Stimulated activated CD8-positive, alpha-beta memory T cell treated with anti-CD3 and anti-CD28 coated beads, Interleukin-7, amount 100 ng/mL, for 24 hours (primary cell): Measurements from ENCODE around the gene HLA-B.
"Not testable (repeated sequence)": the region's sequence is repeated elsewhere in the genome, so short reads cannot be mapped to it uniquely, and the experiment has no call there.

Experiments
- DNase-seq: peaks from one replicate; pipeline ENCODE4 v3.0.0-alpha.2; 2020; ENCODE audit warnings: low read depth

HLA-B gene

GRCh38 chr6:31383149-31383548 is 26.2 kb upstream of the HLA-B start:
- no peak for DNase-seq

DNA sequence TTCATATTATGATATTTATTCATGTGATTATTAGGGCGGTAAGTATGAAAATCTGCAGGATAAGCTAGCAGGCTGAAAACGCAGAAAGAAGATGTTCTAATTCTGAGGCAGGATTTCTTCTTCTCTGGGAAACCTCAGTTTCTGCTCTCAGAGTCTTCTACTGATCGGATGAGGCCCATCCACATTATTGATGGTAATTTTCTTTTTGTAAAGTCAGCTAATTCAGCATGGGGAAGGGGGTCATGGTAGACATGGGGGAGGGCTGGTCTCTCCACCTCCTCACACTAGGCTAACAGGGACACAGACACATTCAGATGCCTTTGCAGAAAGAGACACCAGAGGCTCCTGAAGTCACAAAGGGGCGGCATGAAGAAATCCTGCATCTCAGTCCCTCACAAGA is 24.7 kb upstream of the HLA-B start:
- DNase-seq: no peak

DNA sequence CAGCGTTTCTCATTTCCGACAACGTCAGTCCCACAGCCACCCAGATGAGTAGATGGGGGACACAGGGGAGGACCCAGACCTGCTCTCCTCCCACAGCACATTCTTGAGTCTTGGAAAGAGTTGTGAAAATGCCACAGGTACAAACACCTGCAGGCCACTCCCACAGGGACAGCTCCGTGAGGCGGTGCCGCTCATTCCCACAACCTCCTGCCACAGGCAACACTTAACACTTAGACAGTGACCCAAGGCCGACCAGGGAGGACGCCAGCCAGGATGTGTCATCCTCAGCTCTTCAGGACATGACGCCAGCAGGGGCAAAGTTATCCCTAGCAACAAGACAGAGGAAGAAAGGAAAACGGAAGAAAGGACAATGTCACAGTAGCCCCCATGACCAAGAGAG is 22.9 kb upstream of the HLA-B start:
- DNase-seq: no peak

DNA sequence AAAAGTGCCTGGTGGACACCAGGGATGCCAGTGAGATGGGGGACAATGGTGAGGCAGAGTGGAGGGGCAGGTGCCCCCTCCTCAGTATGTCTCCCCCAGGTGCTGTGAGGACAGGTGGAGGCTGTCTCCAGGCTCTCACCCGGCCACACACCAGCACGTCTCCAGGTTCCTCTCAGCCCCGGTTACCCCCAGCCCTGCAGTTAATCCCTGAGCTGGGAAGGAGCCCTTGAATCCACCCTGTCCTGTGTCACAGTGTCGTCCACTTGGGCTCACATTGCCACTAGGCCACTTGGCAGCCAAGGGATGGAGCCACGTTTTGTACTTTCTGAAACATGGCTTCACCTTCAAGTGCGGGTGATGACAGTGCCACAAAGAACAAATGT is 21.7 kb upstream of the HLA-B start:
- DNase-seq: no peak

DNA sequence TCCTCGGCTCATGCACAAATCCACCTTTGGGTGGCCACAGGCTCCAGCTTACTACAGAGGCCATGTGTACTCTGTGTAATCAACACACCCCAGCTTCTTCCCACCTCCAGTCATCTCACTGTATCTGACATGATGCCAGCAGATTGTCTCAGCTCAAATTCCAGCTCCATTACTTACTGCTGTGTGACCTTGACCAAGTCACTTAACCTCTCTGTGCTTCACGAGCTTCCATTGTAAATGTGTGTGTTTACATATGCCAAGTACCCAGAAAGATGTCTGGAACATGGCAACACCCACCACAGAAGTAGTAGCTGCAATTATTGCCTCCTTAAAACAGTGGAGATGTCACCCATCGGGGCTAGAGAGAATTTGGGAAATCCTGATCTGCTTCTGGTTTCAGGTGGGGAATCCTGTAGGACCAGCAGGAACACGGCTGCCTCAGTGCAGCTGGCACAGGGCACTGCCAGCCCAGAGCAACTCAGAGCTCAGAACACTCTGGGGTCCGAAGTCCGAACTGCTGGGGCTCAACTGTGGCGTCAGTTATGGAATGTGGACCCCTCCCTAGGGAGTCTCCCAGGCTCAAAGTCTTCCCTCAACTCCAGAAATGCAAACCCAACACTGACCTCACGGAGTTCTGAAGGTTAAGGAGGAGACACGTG is 21.2 kb upstream of the HLA-B start:
- no peak for DNase-seq

DNA sequence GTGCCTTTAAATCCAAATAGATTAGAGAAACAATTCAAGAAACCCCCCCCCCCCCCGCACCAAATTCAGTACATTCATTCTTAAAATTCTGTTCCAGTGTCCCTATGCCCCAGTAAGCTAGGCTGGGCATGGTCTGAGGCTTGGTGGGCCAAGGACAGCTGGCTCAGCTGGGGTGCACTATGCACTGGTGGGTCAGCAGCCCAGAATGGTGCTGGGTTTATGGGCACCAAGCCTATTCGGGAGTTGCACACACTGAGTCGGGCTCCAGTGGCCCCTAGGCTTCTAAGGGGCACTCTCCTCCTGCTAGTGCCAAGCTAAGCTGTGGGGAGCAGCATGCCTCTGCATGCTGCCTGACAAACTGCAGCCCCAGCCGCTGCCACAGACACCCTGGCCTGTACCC is 20.1 kb upstream of the HLA-B start:
- DNase-seq: no peak

DNA sequence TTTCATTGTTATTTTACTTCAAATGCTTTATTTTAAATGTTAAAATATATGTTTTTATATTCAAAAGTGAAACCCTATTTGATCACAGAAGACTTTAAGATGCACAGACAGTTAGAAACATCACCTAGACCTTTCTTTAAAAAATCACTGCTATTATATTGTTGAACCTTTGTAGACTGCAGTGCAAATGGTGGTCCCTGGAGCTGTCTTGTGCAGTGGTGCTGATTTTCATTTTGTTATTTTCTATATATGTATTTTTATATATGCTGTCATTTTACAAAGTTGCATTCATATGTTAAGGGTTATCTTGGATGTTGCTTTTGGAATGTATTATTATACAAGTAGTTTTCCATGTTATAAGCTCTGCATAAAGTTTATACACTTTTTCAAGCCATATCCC is 18.7 kb upstream of the HLA-B start:
- DNase-seq: no peak

DNA sequence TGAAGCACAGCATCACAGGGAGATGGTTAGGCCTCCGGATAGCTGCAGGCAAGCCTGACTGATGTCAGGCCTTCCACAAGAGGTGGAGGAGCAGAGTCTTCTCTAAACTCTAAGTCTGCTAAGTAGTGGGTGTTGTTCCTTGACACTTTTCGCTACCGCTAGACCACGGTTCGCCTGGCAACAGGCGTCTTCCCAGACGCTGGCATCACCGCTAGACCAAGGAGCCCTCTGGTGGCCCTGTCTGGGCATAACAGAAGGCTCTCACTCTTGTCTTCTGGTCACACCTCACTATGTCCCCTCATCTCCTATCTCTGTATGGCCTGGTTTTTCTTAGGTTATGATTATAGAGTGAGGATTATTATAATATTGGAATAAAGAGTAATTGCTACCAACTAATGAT is 17.1 kb upstream of the HLA-B start:
- not testable (repeated sequence) for DNase-seq

DNA sequence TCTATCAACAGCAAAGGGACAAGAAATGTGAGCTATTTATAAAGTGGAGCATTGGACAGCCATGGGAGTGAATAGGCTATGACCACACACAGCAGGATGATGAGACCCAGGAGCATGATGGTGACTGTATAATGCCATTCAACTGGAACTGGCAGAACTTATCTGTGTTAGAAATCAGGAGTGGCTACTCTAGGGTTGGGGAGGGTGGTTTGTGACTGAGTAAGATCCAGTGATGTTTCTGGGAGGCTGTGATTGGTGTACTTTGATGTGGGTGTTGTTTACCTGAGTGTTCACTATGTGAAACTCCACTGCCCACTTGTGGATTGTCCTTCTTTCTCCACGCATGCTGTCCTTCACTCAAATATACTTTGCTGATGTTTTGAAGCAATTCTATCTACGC is 11.5 kb upstream of the HLA-B start:
- no peak for DNase-seq

DNA sequence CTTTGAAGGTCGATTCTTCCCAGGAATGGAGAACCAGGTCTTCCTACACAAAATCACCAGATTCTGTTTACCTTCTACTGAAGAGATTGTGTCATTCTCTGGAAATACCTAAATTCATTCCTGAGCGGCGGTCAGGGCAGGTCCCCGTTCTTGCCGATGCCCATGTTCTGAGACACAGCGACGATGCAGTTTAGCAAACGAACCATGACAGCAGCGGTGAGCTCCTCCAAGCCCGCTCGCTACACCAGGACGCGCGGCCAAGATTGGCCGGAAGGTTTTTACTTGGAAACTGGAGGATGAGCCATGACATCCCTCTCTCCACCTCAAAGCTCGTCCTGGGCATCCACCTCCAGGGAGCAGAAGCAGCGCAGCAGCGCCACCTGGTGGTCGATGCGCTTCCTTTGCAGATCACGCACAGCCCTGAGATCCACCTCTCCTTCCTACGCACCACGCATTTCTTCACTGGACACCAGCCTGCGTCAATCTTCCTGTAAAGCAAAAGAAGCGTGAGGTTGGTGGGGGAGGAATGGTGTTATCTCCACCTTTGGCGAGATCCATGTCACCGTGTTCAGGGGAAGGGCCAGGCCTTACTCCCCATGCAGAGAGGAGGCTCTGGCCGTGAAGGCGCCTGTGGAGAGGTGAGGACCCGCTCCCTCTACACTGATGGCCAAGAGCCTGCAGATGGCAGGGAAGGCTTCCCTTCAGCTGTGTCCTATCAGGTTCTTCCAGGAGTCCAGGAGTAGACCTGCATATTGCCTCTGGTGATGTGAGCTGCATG is 9.9 kb upstream of the HLA-B start:
- DNase-seq: peak; percentile 76

- DNase-seq: no peak
Observed at GRCh38 chr6:31365864-31366263, 8.9 kb upstream of the HLA-B start.

GRCh38 chr6:31363811-31364210 is 6.8 kb upstream of the HLA-B start:
- DNase-seq: no peak

DNA sequence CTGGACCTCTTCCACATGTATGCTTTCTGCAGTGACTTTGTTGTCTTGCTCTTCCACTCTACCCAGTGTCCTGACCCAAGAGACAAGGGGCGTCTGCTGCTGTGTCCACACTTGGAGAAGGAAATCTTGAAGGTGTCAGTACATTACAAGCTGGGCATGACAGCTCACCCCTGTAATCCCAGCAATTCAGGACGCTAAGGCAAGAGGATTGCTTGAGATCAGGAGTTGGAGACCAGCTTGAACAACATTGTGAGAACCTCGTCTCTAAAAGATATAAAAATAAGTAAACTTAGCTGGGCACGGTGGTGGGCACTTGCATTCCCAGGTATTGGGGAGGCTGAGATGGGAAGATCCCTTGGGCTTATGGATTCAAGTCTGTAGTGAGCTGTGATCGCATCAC is 5.8 kb upstream of the HLA-B start:
- DNase-seq: no peak

GRCh38 chr6:31359581-31359980 is 2.6 kb upstream of the HLA-B start:
- no peak for DNase-seq

GRCh38 chr6:31358302-31358701 is 1.3 kb upstream of the HLA-B start:
- DNase-seq: no peak

DNA sequence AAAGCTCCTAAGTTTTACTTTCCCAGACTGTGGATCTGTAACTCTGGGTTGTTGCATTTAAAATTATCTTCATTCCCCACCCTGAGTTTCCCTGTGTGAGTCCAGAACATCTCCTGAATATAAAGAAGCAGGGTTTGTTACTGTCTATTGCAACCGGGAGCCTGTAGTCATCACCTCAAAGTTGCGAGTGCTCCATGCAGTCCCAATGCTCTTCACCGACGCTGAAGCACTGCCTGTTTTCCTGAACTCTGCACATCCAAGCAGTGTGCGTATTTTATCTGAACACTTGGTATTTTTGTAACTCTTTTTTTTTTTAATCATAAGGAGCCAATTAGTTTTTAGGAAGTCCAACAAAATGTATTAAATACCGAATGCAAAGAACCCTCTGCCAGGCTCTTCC is 907 bp upstream of the HLA-B start:
- no peak for DNase-seq

DNA sequence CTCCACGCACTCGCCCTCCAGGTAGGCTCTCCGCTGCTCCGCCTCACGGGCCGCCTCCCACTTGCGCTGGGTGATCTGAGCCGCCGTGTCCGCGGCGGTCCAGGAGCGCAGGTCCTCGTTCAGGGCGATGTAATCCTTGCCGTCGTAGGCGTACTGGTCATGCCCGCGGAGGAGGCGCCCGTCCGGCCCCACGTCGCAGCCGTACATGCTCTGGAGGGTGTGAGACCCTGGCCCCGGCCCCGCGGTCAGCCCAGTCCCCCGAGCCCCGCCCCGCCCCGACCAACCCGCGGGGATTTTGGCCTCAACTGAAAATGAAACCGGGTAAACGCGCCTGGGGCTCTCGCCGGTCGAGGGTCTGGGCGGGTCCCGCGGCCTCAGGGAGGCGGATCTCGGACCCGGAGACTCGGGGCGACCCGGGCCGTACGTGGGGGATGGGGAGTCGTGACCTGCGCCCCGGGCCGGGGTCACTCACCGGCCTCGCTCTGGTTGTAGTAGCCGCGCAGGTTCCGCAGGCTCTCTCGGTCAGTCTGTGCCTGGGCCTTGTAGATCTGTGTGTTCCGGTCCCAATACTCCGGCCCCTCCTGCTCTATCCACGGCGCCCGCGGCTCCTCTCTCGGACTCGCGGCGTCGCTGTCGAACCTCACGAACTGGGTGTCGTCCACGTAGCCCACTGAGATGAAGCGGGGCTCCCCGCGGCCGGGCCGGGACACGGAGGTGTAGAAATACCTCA is 598 bp downstream of the HLA-B start:
- no peak for DNase-seq

DNA sequence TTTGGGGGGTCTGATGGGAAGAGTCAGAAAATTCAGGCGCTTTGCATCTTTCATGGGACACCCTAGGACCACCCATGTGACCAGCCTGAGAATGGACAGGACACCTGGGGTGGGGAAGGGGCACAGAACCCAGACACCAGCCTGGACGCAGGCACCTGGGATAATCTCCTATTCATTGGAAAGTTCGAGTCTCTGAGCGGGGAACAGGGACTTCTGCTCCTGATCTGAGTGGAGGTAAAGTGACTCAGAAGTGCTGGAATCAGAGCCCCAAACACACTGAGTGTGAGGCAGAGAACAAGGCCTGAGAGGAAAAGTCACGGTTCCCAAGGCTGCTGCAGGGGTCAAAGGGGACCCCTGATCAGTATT is 1.4 kb downstream of the HLA-B start:
- DNase-seq: no peak

- no peak for DNase-seq
Observed at GRCh38 chr6:31354864-31355582, 2.0 kb downstream of the HLA-B start.

- no peak for DNase-seq
Observed at GRCh38 chr6:31354158-31354863, 2.7 kb downstream of the HLA-B start.

- DNase-seq: no peak
Observed at GRCh38 chr6:31353384-31353945, 3.5 kb downstream of the HLA-B start.
